ENCODE measurements around the gene SOX18. TPM values are rescaled to one million over a fixed set of nuclear protein-coding genes. Genes with fewer than 3 reads are reported as not detected.
A peak's percentile ranks its signal among the peaks of the same experiment; 100 is the strongest.

SOX18 gene
- total and polyA plus RNA-seq, 2 of the 13 experiments (the other 11 are each of a cell fraction or from before 2014, with no cell fraction given), result 1.6 to 1.9 TPM

GRCh38 chr20:64037498-64038213, 11.8 kb downstream of the SOX18 start:
- no peaks in the 10 kb centered on the region for H3K9me3 ChIP-seq (ENCODE audit: low read length)
- H3K4me2 ChIP-seq (ENCODE audit: low read depth, low read length), result peak overlapping the region; percentile 92
- WGBS (ENCODE audit: low lambda C conversion rate), result 85% methylated on average over 34 of the region's 36 CpGs
- ChIA-PET CTCF (ENCODE audit: low intra/inter-chr PET ratio, low total read pairs) (no interaction called here), POLR2A (interaction anchor here (1.3 to 10.1 kb wide), 7 partner anchors 9 to 379 kb away, joined by 5 to 252 read pairs (median 32); partner anchors contain the start of genes PRPF6, RTEL1, SAMD10 and SOX18)
- H3K9ac ChIP-seq (ENCODE audit: insufficient read depth, low read depth, low read length), result peak overlapping the region; percentile 82
- H3K79me2 ChIP-seq (ENCODE audit: insufficient read depth, low read length), result peaks cover 18% of the 10 kb centered on the region
- BruUV-seq (replicated peaks), result no TSS peak
- peaks cover 10 to 12% of the 10 kb centered on the region in 2 experiments; a peak in 3 of 5 replicates for H3K36me3 ChIP-seq (replicated peaks in 1 of 2; ENCODE audit: control insufficient read depth in 1 of 2, insufficient read depth in 2 of 2, low read length in 2 of 2)
- no peak for ATAC-seq
- peaks cover 63% of the 10 kb centered on the region for H3K4me1 ChIP-seq (ENCODE audit: insufficient read depth, low read length)
- peak overlapping the region; percentile 82 for H3K27ac ChIP-seq (ENCODE audit: extremely low read length, insufficient read depth, low read length)
- H4K20me1 ChIP-seq (ENCODE audit: insufficient read depth, low read length), result no peaks in the 10 kb centered on the region
- DNase-seq (ENCODE audit: low spot score), result no peak
- no peak overlapping the region for H2AFZ ChIP-seq (ENCODE audit: low read length)
- in situ Hi-C loops (cut with HindIII; ENCODE audit: extremely low pct_ligation_motif_present, low pct_unique_long_range_greater_than_20kb), result no loop called here
- H3K4me3 ChIP-seq (replicated peaks in 1 of 3; ENCODE audit: insufficient read depth in 1 of 3, low read depth in 2 of 3, low read length in 3 of 3), result peak overlapping the region; percentile 57 to 84 (median 71)
- intact Hi-C loops (cut with micrococcal nuclease; ENCODE audit: unreplicated experiment), result loop anchor here (2.0 kb wide), 1 partner anchor 19 kb away; no protein-coding TSS in a partner anchor
- no peak for FAIRE-seq
- no peaks in the 10 kb centered on the region for H3K27me3 ChIP-seq (ENCODE audit: control insufficient read depth in 1 of 2, insufficient read depth in 2 of 2, low read length in 2 of 2)
- TF ChIP-seq ZNF24 (IDR thresholded peaks at IDR 0.05) (no peak), HNRNPK (IDR thresholded peaks at IDR 0.05; ENCODE audit: low read depth, low read length, poor library complexity, severe bottlenecking) (peak; percentile 90), ZNF616 (CRISPR knock-in tag; IDR thresholded peaks at IDR 0.05; ENCODE audit: low read depth) (no peak), ZNF264 (CRISPR knock-in tag; IDR thresholded peaks at IDR 0.05) (no peak), PAWR (CRISPR knock-in tag; IDR thresholded peaks at IDR 0.05; ENCODE audit: borderline replicate concordance) (no peak), SNAPC2 (CRISPR knock-in tag; IDR thresholded peaks at IDR 0.05) (no peak), ZNF337 (CRISPR knock-in tag; IDR thresholded peaks at IDR 0.05; ENCODE audit: borderline replicate concordance, low read depth) (no peak), MATR3 (CRISPR knock-in tag; IDR thresholded peaks at IDR 0.05) (0 out of 2 replicates have a peak, but pooled peaks have one; percentile 6), MAX (IDR thresholded peaks at IDR 0.05) (no peak), DRAP1 (CRISPR knock-in tag; IDR thresholded peaks at IDR 0.05) (peak; percentile 55), HOXA3 (CRISPR knock-in tag; IDR thresholded peaks at IDR 0.05) (0 out of 2 replicates have a peak, but pooled peaks have one; percentile 14), POLR2G (IDR thresholded peaks at IDR 0.05; ENCODE audit: low read depth, low read length) (peak; percentile 67), ATF3 (CRISPR knock-in tag; IDR thresholded peaks at IDR 0.05) (no peak), ZBTB7A (CRISPR knock-in tag; IDR thresholded peaks at IDR 0.05) (peak; percentile 60; the same call in 1 of the 2 replicates), AFF4 (CRISPR knock-in tag; IDR thresholded peaks at IDR 0.05) (no peak), ZBTB14 (CRISPR knock-in tag; IDR thresholded peaks at IDR 0.05) (no peak), KLF9 (CRISPR knock-in tag; IDR thresholded peaks at IDR 0.05; ENCODE audit: low read depth) (no peak), HOXA9 (CRISPR knock-in tag; IDR thresholded peaks at IDR 0.05; ENCODE audit: borderline replicate concordance) (no peak), ZNF670 (CRISPR knock-in tag; IDR thresholded peaks at IDR 0.05; ENCODE audit: borderline replicate concordance) (no peak)

All from HepG2 (cell line).